G401 (cell line): Measurements from ENCODE around the gene NTSR2. TPM values are rescaled to one million over a fixed set of nuclear protein-coding genes. Genes with fewer than 3 reads are reported as not detected.

Experiments used
- DNase-seq: peaks from one replicate; pipeline ENCODE4 v3.0.0-alpha.2; 2015; ENCODE audit warnings: low spot score
- in situ Hi-C: cut with HindIII; loops from 2 replicates; pipeline ENCODE4 v1.10.0; 2016; ENCODE audit warnings: low sequenced_read_pairs, mixed read lengths
- total RNA-seq: library from RNA; depleted of rRNA; stranded (reverse); fragments of >200 nt; shearing (Covaris generic); gene quantifications from 2 replicates; pipeline ENCODE4 v1.2.3, GENCODE V29; 2014; rRNA removed

NTSR2 gene
- total RNA-seq: not detected in 2 replicates

- peak; percentile 35 for DNase-seq
- in situ Hi-C loops: no loop called here
Observed at GRCh38 chr2:11669454-11670291, at the start of gene NTSR2. Gene NTSR2, minus strand, starts transcription at chr2:11670195. Its CDS starts 66 bp downstream, at chr2:11670129.

GRCh38 chr2:11719230-11719977 lies 49.4 kb upstream of the NTSR2 start:
- in situ Hi-C loops: no loop called here
- DNase-seq: no peak

GRCh38 chr2:11718606-11719005 lies 48.6 kb upstream of the NTSR2 start:
- in situ Hi-C loops: no loop called here
- DNase-seq: no peak

GRCh38 chr2:11717623-11718022 lies 47.6 kb upstream of the NTSR2 start:
- in situ Hi-C loops: no loop called here
- DNase-seq: no peak

- DNase-seq: no peak
Observed at GRCh38 chr2:11716689-11717321, 46.8 kb upstream of the NTSR2 start.

GRCh38 chr2:11715987-11716652 lies 46.1 kb upstream of the NTSR2 start:
- DNase-seq: no peak
- in situ Hi-C loops: no loop called here

More at GRCh38 chr2:11716689-11717321, 46.8 kb upstream of the NTSR2 start:
- in situ Hi-C loops: no loop called here

- in situ Hi-C loops: no loop called here
- no peak for DNase-seq
Observed at GRCh38 chr2:11713815-11714214, 43.8 kb upstream of the NTSR2 start.

- no peak for DNase-seq
- in situ Hi-C loops: no loop called here
Observed at GRCh38 chr2:11712866-11713265, 42.9 kb upstream of the NTSR2 start.

GRCh38 chr2:11711751-11712150 lies 41.8 kb upstream of the NTSR2 start:
- in situ Hi-C loops: no loop called here
- no peak for DNase-seq

GRCh38 chr2:11711354-11711716 lies 41.3 kb upstream of the NTSR2 start:
- no peak for DNase-seq
- in situ Hi-C loops: no loop called here

- in situ Hi-C loops: no loop called here
- peak; percentile 42 for DNase-seq
Observed at GRCh38 chr2:11710632-11711353, 40.8 kb upstream of the NTSR2 start.

- in situ Hi-C loops: no loop called here
- DNase-seq: no peak
Observed at GRCh38 chr2:11710210-11710609, 40.2 kb upstream of the NTSR2 start.

- no peak for DNase-seq
- in situ Hi-C loops: no loop called here
Observed at GRCh38 chr2:11709293-11709692, 39.3 kb upstream of the NTSR2 start.

- in situ Hi-C loops: no loop called here
- no peak for DNase-seq
Observed at GRCh38 chr2:11708106-11708505, 38.1 kb upstream of the NTSR2 start.

- in situ Hi-C loops: no loop called here
- DNase-seq: no peak
Observed at GRCh38 chr2:11705711-11706110, 35.7 kb upstream of the NTSR2 start.

- DNase-seq: no peak
- in situ Hi-C loops: no loop called here
Observed at GRCh38 chr2:11705063-11705462, 35.1 kb upstream of the NTSR2 start.

- no peak for DNase-seq
- in situ Hi-C loops: no loop called here
Observed at GRCh38 chr2:11703700-11704099, 33.7 kb upstream of the NTSR2 start.

GRCh38 chr2:11702946-11703345 lies 33.0 kb upstream of the NTSR2 start:
- no peak for DNase-seq
- in situ Hi-C loops: no loop called here

GRCh38 chr2:11701751-11702301 lies 31.8 kb upstream of the NTSR2 start:
- no peak for DNase-seq
- in situ Hi-C loops: no loop called here
